Fibroblast of mammary gland (primary cell): Measurements from ENCODE around the gene CENPF.
"Not testable (repeated sequence)": the region's sequence is repeated elsewhere in the genome, so short reads cannot be mapped to it uniquely, and the experiment has no call there.

Source experiments
- DNase-seq: peaks from one replicate; pipeline ENCODE4 v3.0.0-alpha.2; 2010; ENCODE audit warnings: low read depth
- H3K4me3 ChIP-seq: 2 replicates; pipeline ENCODE4 v1.5.1; 2011; ENCODE audit warnings: low read depth, mild to moderate bottlenecking, low read length, moderate library complexity; ENCODE audit not compliant: control insufficient read depth
- TF ChIP-seq, protein P1 (sequence below): conservative IDR thresholded peaks from 2 replicates; pipeline ENCODE4 v1.5.1; 2011; ENCODE audit warnings: low read depth, low read length, inconsistent platforms; ENCODE audit not compliant: control insufficient read depth, insufficient read depth

Gene CENPF

DNA sequence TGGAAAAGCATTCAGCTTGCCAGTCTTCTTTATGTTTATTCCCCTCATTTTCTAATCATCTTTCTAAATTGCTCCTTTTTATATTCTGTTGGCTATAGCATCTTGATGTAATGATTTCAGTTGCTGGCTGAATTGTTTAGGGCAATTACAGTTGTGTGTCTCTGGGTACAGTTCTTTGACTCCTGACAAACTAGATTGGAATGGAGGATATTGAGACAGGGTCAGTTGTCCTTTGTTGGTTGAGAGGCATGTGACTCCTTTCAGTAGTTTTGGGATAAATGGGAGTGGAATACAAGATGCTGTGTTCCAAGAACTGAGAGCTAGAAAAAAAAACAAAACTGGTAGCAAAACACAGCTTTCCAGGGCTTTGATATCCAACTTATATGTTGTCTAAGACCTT lies 1.5 kb downstream of the CENPF start:
- TF ChIP-seq, protein P1, sequence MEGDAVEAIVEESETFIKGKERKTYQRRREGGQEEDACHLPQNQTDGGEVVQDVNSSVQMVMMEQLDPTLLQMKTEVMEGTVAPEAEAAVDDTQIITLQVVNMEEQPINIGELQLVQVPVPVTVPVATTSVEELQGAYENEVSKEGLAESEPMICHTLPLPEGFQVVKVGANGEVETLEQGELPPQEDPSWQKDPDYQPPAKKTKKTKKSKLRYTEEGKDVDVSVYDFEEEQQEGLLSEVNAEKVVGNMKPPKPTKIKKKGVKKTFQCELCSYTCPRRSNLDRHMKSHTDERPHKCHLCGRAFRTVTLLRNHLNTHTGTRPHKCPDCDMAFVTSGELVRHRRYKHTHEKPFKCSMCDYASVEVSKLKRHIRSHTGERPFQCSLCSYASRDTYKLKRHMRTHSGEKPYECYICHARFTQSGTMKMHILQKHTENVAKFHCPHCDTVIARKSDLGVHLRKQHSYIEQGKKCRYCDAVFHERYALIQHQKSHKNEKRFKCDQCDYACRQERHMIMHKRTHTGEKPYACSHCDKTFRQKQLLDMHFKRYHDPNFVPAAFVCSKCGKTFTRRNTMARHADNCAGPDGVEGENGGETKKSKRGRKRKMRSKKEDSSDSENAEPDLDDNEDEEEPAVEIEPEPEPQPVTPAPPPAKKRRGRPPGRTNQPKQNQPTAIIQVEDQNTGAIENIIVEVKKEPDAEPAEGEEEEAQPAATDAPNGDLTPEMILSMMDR, result no peak
- DNase-seq, result peak; percentile 33
- peak overlapping the region; percentile 94 for H3K4me3 ChIP-seq

- H3K4me3 ChIP-seq, DNase-seq: not testable (repeated sequence)
Observed at GRCh38 chr1:214605484-214605883, 2.5 kb downstream of the CENPF start.

- not testable (repeated sequence) for H3K4me3 ChIP-seq, DNase-seq
Observed at GRCh38 chr1:214605933-214606925, 3.2 kb downstream of the CENPF start.

GRCh38 chr1:214607492-214608215 lies 4.7 kb downstream of the CENPF start:
- H3K4me3 ChIP-seq, DNase-seq: not testable (repeated sequence)

- not testable (repeated sequence) for H3K4me3 ChIP-seq, DNase-seq
Observed at GRCh38 chr1:214608216-214608783, 5.3 kb downstream of the CENPF start.

GRCh38 chr1:214608817-214609216 lies 5.8 kb downstream of the CENPF start:
- not testable (repeated sequence) for DNase-seq, H3K4me3 ChIP-seq

GRCh38 chr1:214609692-214610091 lies 6.7 kb downstream of the CENPF start:
- no peak for DNase-seq
- H3K4me3 ChIP-seq, result no peak overlapping the region
- TF ChIP-seq, protein P1, result no peak

DNA sequence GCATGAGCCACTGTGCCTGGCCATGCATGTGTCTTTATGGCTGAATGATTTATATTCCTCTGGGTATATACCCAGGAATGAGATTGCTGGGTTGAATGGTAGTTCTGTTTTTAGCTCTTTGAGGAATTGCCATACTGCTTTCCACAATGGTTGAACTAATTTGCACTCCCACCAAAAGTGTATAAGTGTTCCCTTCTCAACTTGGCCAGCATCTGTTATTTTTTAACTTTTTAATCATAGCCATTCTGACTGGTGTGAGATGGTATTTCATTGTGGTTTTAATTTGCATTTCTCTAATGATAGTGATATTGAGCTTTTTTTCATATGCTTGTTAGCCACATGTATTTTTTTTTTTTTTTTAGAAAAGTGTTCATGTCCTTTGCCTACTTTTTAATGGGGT lies 7.1 kb downstream of the CENPF start:
- not testable (repeated sequence) for H3K4me3 ChIP-seq, DNase-seq

- H3K4me3 ChIP-seq, result no peak overlapping the region
- TF ChIP-seq, protein P1, result no peak
- peak; percentile 53 for DNase-seq
Observed at GRCh38 chr1:214615109-214615508, 12.1 kb downstream of the CENPF start.
